Ovary (tissue), 9 donors: ENCODE measurements around the gene COX19. TPM values are rescaled to one million over a fixed set of nuclear protein-coding genes. Genes with fewer than 3 reads are reported as not detected.
A peak's percentile ranks its signal among the peaks of the same experiment; 100 is the strongest.

Experiments
- DNase-seq, 5 donors: peaks; one replicate each; pipeline ENCODE4 v3.0.0-alpha.2; 2019 to 2020
- H3K27ac ChIP-seq, 2 donors: fragments of 200-600 bp; one replicate each; pipeline versions ENCODE4 v1.5.1 to v1.8.0; 2019 to 2022
- H3K27me3 ChIP-seq: fragments of 200-600 bp; one replicate; pipeline ENCODE4 v1.8.0; 2022
- H3K36me3 ChIP-seq: fragments of 200-600 bp; sonication (generic); one replicate; pipeline ENCODE4 v1.5.1; 2019
- H3K4me1 ChIP-seq: one replicate; pipeline ENCODE4 v1.8.1; 2013; ENCODE audit warnings: mild to moderate bottlenecking, moderate library complexity; ENCODE audit not compliant: insufficient read depth
- H3K4me3 ChIP-seq: fragments of 200-600 bp; sonication (generic); one replicate; pipeline ENCODE4 v1.5.1; 2017
- H3K9me3 ChIP-seq, 2 donors: fragments of 200-600 bp in 1 of 2; sonication (generic) in 1 of 2; one replicate each; pipeline versions ENCODE4 v1.5.1 to v1.8.1; 2013 to 2019; ENCODE audit warnings: mild to moderate bottlenecking in 1 of 2, moderate library complexity in 1 of 2
- CTCF ChIP-seq, 3 donors: fragments of 450-650 bp in 2 of 3; fragments of 200-600 bp in 1 of 3; IDR thresholded peaks; one replicate each; pipeline versions ENCODE4 v1.5.1 to v1.8.0; 2016 to 2022; ENCODE audit warnings: antibody characterized with exemption in 3 of 3, mild to moderate bottlenecking in 1 of 3
- EP300 ChIP-seq: sonication (generic); formaldehyde crosslinking; IDR thresholded peaks from one replicate; pipeline ENCODE4 v1.6.1; 2017; ENCODE audit warnings: antibody characterized with exemption
- POLR2A ChIP-seq: fragments of 450-650 bp; IDR thresholded peaks from one replicate; pipeline ENCODE4 v1.6.1; 2017; ENCODE audit warnings: antibody characterized with exemption, mild to moderate bottlenecking, moderate library complexity
- WGBS, 3 donors: extraction: QIAGEN DNeasy Blood & Tissue Kit in 1 of 3; methylation state at CpG; one replicate each; pipeline versions ENCODE4 v1.1.5 to v1.1.7; 2013 to 2017; 5-methylcytosine and 5-hydroxymethylcytosine counted together
- intact Hi-C, 4 donors: fragments of 100-400 bp; cut with DNase I; formaldehyde crosslinking; loops; one replicate each; pipeline versions ENCODE4 v1.11.0 to v1.15.1; 2022 to 2023
- polyA plus RNA-seq, 2 donors: library from polyadenylated mRNA; stranded (reverse); fragments of 200-250 nt in 1 of 2; fragments of 350-450 nt in 1 of 2; fragmentation: Illumina TruSeq in 1 of 2; extraction: RNeasy Lipid Tissue Mini Kit (QIAGEN cat#74804) in 1 of 2; gene quantifications; one replicate each; pipeline ENCODE4 v1.2.3, GENCODE V29; 2013 to 2014
- total RNA-seq, 7 donors: library from RNA; depleted of rRNA in 2 of 7; stranded (reverse); fragments of >200 nt in 2 of 7; fragmentation: NEBNext Ultra II Directional in 3 of 7; extraction: Animal tissue kit (Norgen Biotek cat#: 25700) in 3 of 7; gene quantifications; one replicate each; pipeline versions ENCODE4 v1.1.0 to v1.2.4, GENCODE V29; 2016 to 2023
- donor health status: DM: no; HTN: no; CAD: no; lungs with moderate emphysema.
- donor health status: DM: no; HTN: no; CAD: no.
- donor health status: Bipolar disorder and iron deficiency.
- donor health status: DM: yes; HTN: yes; CAD: no.
- donor health status: DM: no; HTN: no; CAD: no.
- donor health status: DM: yes; HTN: yes; CAD: no.

Gene COX19
- total and polyA plus RNA-seq, 9 donors = 6.7 to 15.2 (median 10.3) TPM

- H3K27ac ChIP-seq = no peak overlapping the region
- no peak for TF ChIP-seq CTCF (IDR thresholded peaks at IDR 0.05)
- no peak for TF ChIP-seq POLR2A
- TF ChIP-seq EP300 = no peak
- no peaks in the 10 kb centered on the region for H3K9me3 ChIP-seq
- no peaks in the 10 kb centered on the region for H3K36me3 ChIP-seq
- WGBS, 3 donors = 66 to 86% (median 72%) methylated on average over 19 to 20 of the region's 20 CpGs
- no peaks in the 10 kb centered on the region for H3K4me1 ChIP-seq
- H3K4me3 ChIP-seq = no peak overlapping the region
- DNase-seq = peak in 2 of 5 donors; percentile 11 to 33
- peaks cover 5% of the 10 kb centered on the region for H3K27me3 ChIP-seq
- intact Hi-C loops = no loop called here
Observed at GRCh38 chr7:952548-953441, 22.6 kb downstream of the COX19 start.

- no peaks in the 10 kb centered on the region for H3K9me3 ChIP-seq
- H3K27me3 ChIP-seq = peaks cover 5% of the 10 kb centered on the region
- 81 to 95% (median 82%) methylated on average over 10 to 21 of the region's 21 CpGs for WGBS, 3 donors
- H3K4me3 ChIP-seq = no peak overlapping the region
- H3K36me3 ChIP-seq = no peaks in the 10 kb centered on the region
- intact Hi-C loops = no loop called here
- TF ChIP-seq CTCF (IDR thresholded peaks at IDR 0.05) (no peak), POLR2A (no peak), EP300 (no peak)
- DNase-seq = peak in 2 of 5 donors; percentile 17 to 29
- no peaks in the 10 kb centered on the region for H3K4me1 ChIP-seq
- H3K27ac ChIP-seq = no peak overlapping the region
Observed at GRCh38 chr7:951881-952547, 23.3 kb downstream of the COX19 start.

- WGBS, 3 donors = 85 to 91% (median 87%) methylated on average over 28 of the region's 28 CpGs
- Histone ChIP-seq H3K36me3 (no peaks in the 10 kb centered on the region), H3K27ac (no peak overlapping the region), H3K4me3 (no peak overlapping the region), H3K9me3 (no peaks in the 10 kb centered on the region), H3K27me3 (peaks cover 5% of the 10 kb centered on the region), H3K4me1 (no peaks in the 10 kb centered on the region)
- TF ChIP-seq POLR2A (no peak), CTCF (IDR thresholded peaks at IDR 0.05) (no peak), EP300 (no peak)
- intact Hi-C loops = no loop called here
- peak in 2 of 5 donors; percentile 12 to 32 for DNase-seq
Observed at GRCh38 chr7:949021-949934, 26.1 kb downstream of the COX19 start.
